Fibroblast of lung (primary cell): ENCODE data around the gene SPTBN1.

Experiments
- EZH2 ChIP-seq: IDR thresholded peaks from 2 replicates; pipeline ENCODE4 v1.5.1; 2012; ENCODE audit warnings: low read length, control low read depth, mild to moderate bottlenecking; ENCODE audit errors: missing control alignments
- TF ChIP-seq, protein P1 (sequence below), 2 donors: IDR thresholded peaks in 1 of 2; conservative IDR thresholded peaks in 1 of 2; 1 replicate in 1 of 2; 2 replicates in 1 of 2; pipeline ENCODE4 v1.5.1; 2011 to 2012; ENCODE audit warnings: low read length in 2 of 2, control low read depth in 1 of 2, inconsistent platforms in 1 of 2, low read depth in 1 of 2, mild to moderate bottlenecking in 1 of 2

DNA sequence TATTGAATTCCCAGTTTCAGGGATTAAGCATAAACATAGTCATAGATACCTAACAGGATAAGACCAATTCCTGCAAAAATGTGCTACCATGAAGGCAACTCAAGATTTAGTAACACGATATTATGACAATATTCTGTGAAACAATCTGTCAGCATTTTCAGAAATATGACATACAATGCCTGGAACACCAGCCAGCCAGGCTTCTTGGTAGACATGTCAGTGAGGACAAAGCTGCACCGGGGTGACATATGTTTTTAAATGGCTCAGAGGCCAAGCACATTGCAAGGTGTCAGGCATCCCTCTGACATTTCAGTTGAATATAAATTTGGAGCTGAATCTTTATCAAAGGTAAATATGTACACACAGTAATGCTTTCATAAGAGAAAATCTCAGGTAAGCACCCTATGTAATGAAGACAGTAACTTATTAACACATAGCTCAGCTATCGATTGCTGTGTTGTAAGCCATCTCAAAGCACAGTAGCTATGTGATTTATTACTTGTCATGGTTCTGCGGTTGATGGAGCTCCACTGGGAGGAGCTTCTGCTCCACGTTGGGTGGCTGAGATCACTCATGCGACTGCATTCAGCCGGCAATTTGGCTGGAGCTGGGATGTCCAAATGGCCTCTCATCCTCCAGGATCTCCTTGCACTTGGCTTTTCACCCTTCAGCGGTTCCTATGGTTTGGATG, 235.5 kb downstream of the SPTBN1 start:
- TF ChIP-seq, protein P1, sequence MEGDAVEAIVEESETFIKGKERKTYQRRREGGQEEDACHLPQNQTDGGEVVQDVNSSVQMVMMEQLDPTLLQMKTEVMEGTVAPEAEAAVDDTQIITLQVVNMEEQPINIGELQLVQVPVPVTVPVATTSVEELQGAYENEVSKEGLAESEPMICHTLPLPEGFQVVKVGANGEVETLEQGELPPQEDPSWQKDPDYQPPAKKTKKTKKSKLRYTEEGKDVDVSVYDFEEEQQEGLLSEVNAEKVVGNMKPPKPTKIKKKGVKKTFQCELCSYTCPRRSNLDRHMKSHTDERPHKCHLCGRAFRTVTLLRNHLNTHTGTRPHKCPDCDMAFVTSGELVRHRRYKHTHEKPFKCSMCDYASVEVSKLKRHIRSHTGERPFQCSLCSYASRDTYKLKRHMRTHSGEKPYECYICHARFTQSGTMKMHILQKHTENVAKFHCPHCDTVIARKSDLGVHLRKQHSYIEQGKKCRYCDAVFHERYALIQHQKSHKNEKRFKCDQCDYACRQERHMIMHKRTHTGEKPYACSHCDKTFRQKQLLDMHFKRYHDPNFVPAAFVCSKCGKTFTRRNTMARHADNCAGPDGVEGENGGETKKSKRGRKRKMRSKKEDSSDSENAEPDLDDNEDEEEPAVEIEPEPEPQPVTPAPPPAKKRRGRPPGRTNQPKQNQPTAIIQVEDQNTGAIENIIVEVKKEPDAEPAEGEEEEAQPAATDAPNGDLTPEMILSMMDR (conservative IDR thresholded peaks at IDR 0.05 in 1 of 2, IDR thresholded peaks at IDR 0.05 in 1 of 2; ENCODE audit: low read depth in 1 of 2, low read length in 2 of 2), result no peak
- no peak for TF ChIP-seq EZH2
